ENCODE results near the gene TMEM255B. TPM values are rescaled to one million over a fixed set of nuclear protein-coding genes. Genes with fewer than 3 reads are reported as not detected.

Gene TMEM255B
- polyA plus RNA-seq, 3 donors = 5.1 to 7.5 (median 5.9) TPM

- no peak overlapping the region for H3K27ac ChIP-seq (ENCODE audit: low read depth in 1 of 2, low read length in 2 of 2)
- no peak for DNase-seq
- no peaks in the 10 kb centered on the region for H3K27me3 ChIP-seq (ENCODE audit: control insufficient read depth in 2 of 2, insufficient read depth in 2 of 2, low read length in 2 of 2)
- no peaks in the 10 kb centered on the region for H3K9me3 ChIP-seq (replicated peaks in 1 of 2; ENCODE audit: control insufficient read depth in 1 of 2, insufficient read depth in 1 of 2, low read length in 2 of 2)
- no peak overlapping the region for H3K4me3 ChIP-seq (replicated peaks in 1 of 3; ENCODE audit: low read depth in 2 of 3, low read length in 3 of 3)
- H3K79me2 ChIP-seq (ENCODE audit: insufficient read depth, low read length) = no peaks in the 10 kb centered on the region
- Mint-ChIP-seq H3K9me3 (peaks cover 0 to 2% (median 0%) of the 10 kb centered on the region in 7 donors), H3K4me1 (no peaks in the 10 kb centered on the region), H3K4me3 (no peak overlapping the region), H3K27ac (no peak overlapping the region), H3K27me3 (ENCODE audit: low read depth in 3 of 3) (peaks cover 0 to 3% (median under 1%) of the 10 kb centered on the region in 3 donors), H3K36me3 (no peaks in the 10 kb centered on the region)
- H4K20me1 ChIP-seq (ENCODE audit: insufficient read depth, low read length) = no peaks in the 10 kb centered on the region
- no peak overlapping the region for H3K9ac ChIP-seq (ENCODE audit: insufficient read depth, low read length, poor library complexity, severe bottlenecking)
- WGBS (ENCODE audit: insufficient coverage) = 97% methylated on average over 2 of the region's 2 CpGs
- H3K4me1 ChIP-seq (ENCODE audit: control insufficient read depth in 1 of 2, insufficient read depth in 2 of 2, low read length in 2 of 2) = no peaks in the 10 kb centered on the region
- no peak overlapping the region for H3K4me2 ChIP-seq (replicated peaks; ENCODE audit: extremely low read depth, low read length, poor library complexity, severe bottlenecking)
- TF ChIP-seq CTCF (IDR thresholded peaks at IDR 0.05) = no peak
- intact Hi-C loops (cut with micrococcal nuclease) = no loop called here
- H3K36me3 ChIP-seq (replicated peaks in 1 of 2; ENCODE audit: control insufficient read depth in 1 of 2, insufficient read depth in 2 of 2, low read length in 2 of 2) = no peaks in the 10 kb centered on the region
- H2AFZ ChIP-seq (ENCODE audit: insufficient read depth, low read depth, low read length, poor library complexity, severe bottlenecking) = no peak overlapping the region
Measured at GRCh38 chr13:113798200-113798811, 39.3 kb downstream of the TMEM255B start.

- peaks cover 0 to 6% (median 0%) of the 10 kb centered on the region in 3 donors for H3K27me3 Mint-ChIP-seq (ENCODE audit: low read depth in 3 of 3)
- no peak overlapping the region for H3K4me3 Mint-ChIP-seq
- no peak overlapping the region for H3K4me3 ChIP-seq (replicated peaks in 1 of 3; ENCODE audit: low read depth in 2 of 3, low read length in 3 of 3)
- H3K9ac ChIP-seq (ENCODE audit: insufficient read depth, low read length, poor library complexity, severe bottlenecking) = no peak overlapping the region
- DNase-seq = no peak
- H3K36me3 ChIP-seq (replicated peaks in 1 of 2; ENCODE audit: control insufficient read depth in 1 of 2, insufficient read depth in 2 of 2, low read length in 2 of 2) = no peaks in the 10 kb centered on the region
- H3K36me3 Mint-ChIP-seq = no peaks in the 10 kb centered on the region
- H3K79me2 ChIP-seq (ENCODE audit: insufficient read depth, low read length) = no peaks in the 10 kb centered on the region
- H3K4me1 Mint-ChIP-seq = no peaks in the 10 kb centered on the region
- H4K20me1 ChIP-seq (ENCODE audit: insufficient read depth, low read length) = no peaks in the 10 kb centered on the region
- no peaks in the 10 kb centered on the region for H3K27me3 ChIP-seq (ENCODE audit: control insufficient read depth in 2 of 2, insufficient read depth in 2 of 2, low read length in 2 of 2)
- intact Hi-C loops (cut with micrococcal nuclease) = no loop called here
- no peak overlapping the region for H2AFZ ChIP-seq (ENCODE audit: insufficient read depth, low read depth, low read length, poor library complexity, severe bottlenecking)
- WGBS (ENCODE audit: insufficient coverage) = 97% methylated on average over 5 of the region's 10 CpGs
- peaks cover 2 to 11% (median 4%) of the 10 kb centered on the region in 7 donors for H3K9me3 Mint-ChIP-seq
- H3K27ac ChIP-seq (ENCODE audit: low read depth in 1 of 2, low read length in 2 of 2) = no peak overlapping the region
- peaks cover 0 to 8% of the 10 kb centered on the region in 2 donors for H3K9me3 ChIP-seq (replicated peaks in 1 of 2; ENCODE audit: control insufficient read depth in 1 of 2, insufficient read depth in 1 of 2, low read length in 2 of 2)
- no peaks in the 10 kb centered on the region for H3K4me1 ChIP-seq (ENCODE audit: control insufficient read depth in 1 of 2, insufficient read depth in 2 of 2, low read length in 2 of 2)
- no peak for TF ChIP-seq CTCF (IDR thresholded peaks at IDR 0.05)
- H3K27ac Mint-ChIP-seq = no peak overlapping the region
- no peak overlapping the region for H3K4me2 ChIP-seq (replicated peaks; ENCODE audit: extremely low read depth, low read length, poor library complexity, severe bottlenecking)
Measured at GRCh38 chr13:113800576-113800926, 41.5 kb downstream of the TMEM255B start.

All from CD14-positive monocyte (primary cell).